Choroid plexus epithelial cell (primary cell): ENCODE data around the gene SIN3A.
A peak's percentile ranks its signal among the peaks of the same experiment; 100 is the strongest.
"Not testable (repeated sequence)": the region's sequence is repeated elsewhere in the genome, so short reads cannot be mapped to it uniquely, and the experiment has no call there.

Experiments
- DNase-seq: peaks from one replicate; pipeline ENCODE4 v3.0.0-alpha.2; 2010; ENCODE audit warnings: low read depth
- H3K4me3 ChIP-seq: 2 replicates; pipeline ENCODE4 v1.5.1; 2011; ENCODE audit warnings: low read depth, mild to moderate bottlenecking, control low read depth, low read length, moderate library complexity
- CTCF ChIP-seq: conservative IDR thresholded peaks from 2 replicates; pipeline ENCODE4 v1.5.1; 2011; ENCODE audit warnings: low read depth, mild to moderate bottlenecking, control low read depth, inconsistent platforms, low read length, moderate library complexity

SIN3A gene

GRCh38 chr15:75451674-75452363, at the start of gene SIN3A:
TSS of gene SIN3A (minus strand) at chr15:75451690. CDS start at chr15:75430375, 21,315 bp downstream.
- peak; percentile 100 for DNase-seq
- H3K4me3 ChIP-seq: peak within 1 kb of the TSS; percentile 100
- no peak for TF ChIP-seq CTCF

GRCh38 chr15:75493732-75494131, 42.2 kb upstream of the SIN3A start:
- TF ChIP-seq CTCF: no peak
- DNase-seq: no peak

GRCh38 chr15:75483961-75484360, 32.5 kb upstream of the SIN3A start:
- peak; percentile 34 for DNase-seq
- no peak for TF ChIP-seq CTCF
- H3K4me3 ChIP-seq: no peak overlapping the region

More at GRCh38 chr15:75493732-75494131, 42.2 kb upstream of the SIN3A start:
- no peak overlapping the region for H3K4me3 ChIP-seq

- DNase-seq: peak; percentile 37
- not testable (repeated sequence) for H3K4me3 ChIP-seq
Measured at GRCh38 chr15:75483556-75483955, 32.1 kb upstream of the SIN3A start.

GRCh38 chr15:75483106-75483505, 31.6 kb upstream of the SIN3A start:
- DNase-seq: no peak
- no peak for TF ChIP-seq CTCF
- H3K4me3 ChIP-seq: no peak overlapping the region

- DNase-seq, H3K4me3 ChIP-seq: not testable (repeated sequence)
Measured at GRCh38 chr15:75480463-75480862, 29.0 kb upstream of the SIN3A start.

- no peak for DNase-seq
- no peak for TF ChIP-seq CTCF
- H3K4me3 ChIP-seq: no peak overlapping the region
Measured at GRCh38 chr15:75479670-75480069, 28.2 kb upstream of the SIN3A start.

GRCh38 chr15:75477094-75477493, 25.6 kb upstream of the SIN3A start:
- not testable (repeated sequence) for DNase-seq, H3K4me3 ChIP-seq
